Smooth muscle cell (in vitro differentiated cells): ENCODE results near the gene ZFAND3. TPM values are rescaled to one million over a fixed set of nuclear protein-coding genes. Genes with fewer than 3 reads are reported as not detected.

Experiments used
- DNase-seq: peaks from one replicate; lab custom pipeline; 2025; ENCODE audit not compliant: unreplicated experiment; lab: John Stamatoyannopoulos, UW
- H2AFZ ChIP-seq: fragments of 200-600 bp; sonication (generic); 2 replicates; pipeline ENCODE4 v1.6.0; 2016; ENCODE audit warnings: antibody characterized with exemption, low read depth, mild to moderate bottlenecking
- H3F3A ChIP-seq: fragments of 200-600 bp; sonication (generic); 2 replicates; pipeline ENCODE4 v1.6.0; 2017; ENCODE audit warnings: antibody characterized with exemption, low read depth
- H3K27ac ChIP-seq: fragments of 200-600 bp; sonication (generic); 2 replicates; pipeline ENCODE4 v1.5.1; 2016; ENCODE audit warnings: low read depth, mild to moderate bottlenecking
- H3K27me3 ChIP-seq: fragments of 200-600 bp; sonication (generic); 2 replicates; pipeline ENCODE4 v1.6.1; 2016; ENCODE audit warnings: low read depth, mild to moderate bottlenecking
- H3K36me3 ChIP-seq: fragments of 200-600 bp; sonication (generic); 2 replicates; pipeline ENCODE4 v1.5.1; 2016; ENCODE audit warnings: low read depth
- H3K4me1 ChIP-seq: fragments of 200-600 bp; sonication (generic); 2 replicates; pipeline ENCODE4 v1.5.1; 2016; ENCODE audit warnings: low read depth
- H3K4me2 ChIP-seq: fragments of 200-600 bp; sonication (generic); 2 replicates; pipeline ENCODE4 v1.6.0; 2016; ENCODE audit warnings: mild to moderate bottlenecking
- H3K4me3 ChIP-seq: fragments of 200-600 bp; sonication (generic); 2 replicates; pipeline ENCODE4 v1.5.1; 2016; ENCODE audit warnings: mild to moderate bottlenecking
- H3K79me2 ChIP-seq: fragments of 200-600 bp; sonication (generic); 2 replicates; pipeline ENCODE4 v1.6.0; 2016; ENCODE audit warnings: low read depth, mild to moderate bottlenecking
- H3K9ac ChIP-seq: fragments of 200-600 bp; sonication (generic); 2 replicates; pipeline ENCODE4 v1.6.0; 2016; ENCODE audit warnings: low read depth
- H3K9me3 ChIP-seq: fragments of 200-600 bp; sonication (generic); replicated peaks from 2 replicates; pipeline ENCODE4 v1.5.1; 2016; ENCODE audit warnings: low read depth
- H4K20me1 ChIP-seq: fragments of 200-600 bp; sonication (generic); 2 replicates; pipeline ENCODE4 v1.6.0; 2016; ENCODE audit warnings: low read depth
- CTCF ChIP-seq: fragments of 200-600 bp; sonication (generic); IDR thresholded peaks from 2 replicates; pipeline ENCODE4 v1.5.1; 2017; ENCODE audit warnings: borderline replicate concordance, mild to moderate bottlenecking, antibody characterized with exemption; ENCODE audit not compliant: insufficient read depth, poor library complexity, severe bottlenecking
- WGBS: methylation state at CpG from one replicate; pipeline ENCODE4 v1.1.7; 2016; ENCODE audit warnings: low lambda C conversion rate; 5-methylcytosine and 5-hydroxymethylcytosine counted together
- polyA plus RNA-seq: library from polyadenylated mRNA; unstranded; fragments of >200 nt; fragmentation: Nextera tagmentation; extraction: Ambion mirVana; gene quantifications from 2 replicates; pipeline ENCODE4 v1.2.1, GENCODE V29; 2016
- total RNA-seq: library from RNA; depleted of rRNA; stranded (reverse); fragments of >200 nt; gene quantifications from 2 replicates; pipeline ENCODE4 v1.2.3, GENCODE V29; 2014

The ZFAND3 gene
- total and polyA plus RNA-seq, 2 experiments from 2014 or later, result 27.6 to 40.5 TPM

DNA sequence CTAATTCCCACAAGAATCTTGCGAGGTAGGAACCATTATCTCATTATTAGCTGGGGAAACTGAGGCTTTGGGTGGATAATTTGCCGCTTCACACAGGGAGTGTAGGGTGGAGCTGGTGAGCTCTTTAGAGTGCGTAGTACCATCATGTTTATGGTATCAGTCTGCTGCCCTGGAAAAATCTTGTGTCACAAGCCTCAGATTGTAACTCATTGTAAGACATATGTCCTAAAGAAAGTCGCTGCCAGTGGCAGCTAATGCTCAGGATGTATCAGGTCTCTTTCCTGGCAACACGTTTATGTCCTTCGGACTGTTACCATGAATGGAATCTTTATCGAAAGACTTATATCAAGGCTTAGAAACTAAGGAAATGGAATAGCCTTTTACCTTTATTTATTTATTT, 1.9 kb downstream of the ZFAND3 start:
- H3K9ac ChIP-seq, result peak overlapping the region; percentile 98
- peaks cover 62% of the 10 kb centered on the region for H4K20me1 ChIP-seq
- WGBS, result 86% methylated on average over 7 of the region's 7 CpGs

DNA sequence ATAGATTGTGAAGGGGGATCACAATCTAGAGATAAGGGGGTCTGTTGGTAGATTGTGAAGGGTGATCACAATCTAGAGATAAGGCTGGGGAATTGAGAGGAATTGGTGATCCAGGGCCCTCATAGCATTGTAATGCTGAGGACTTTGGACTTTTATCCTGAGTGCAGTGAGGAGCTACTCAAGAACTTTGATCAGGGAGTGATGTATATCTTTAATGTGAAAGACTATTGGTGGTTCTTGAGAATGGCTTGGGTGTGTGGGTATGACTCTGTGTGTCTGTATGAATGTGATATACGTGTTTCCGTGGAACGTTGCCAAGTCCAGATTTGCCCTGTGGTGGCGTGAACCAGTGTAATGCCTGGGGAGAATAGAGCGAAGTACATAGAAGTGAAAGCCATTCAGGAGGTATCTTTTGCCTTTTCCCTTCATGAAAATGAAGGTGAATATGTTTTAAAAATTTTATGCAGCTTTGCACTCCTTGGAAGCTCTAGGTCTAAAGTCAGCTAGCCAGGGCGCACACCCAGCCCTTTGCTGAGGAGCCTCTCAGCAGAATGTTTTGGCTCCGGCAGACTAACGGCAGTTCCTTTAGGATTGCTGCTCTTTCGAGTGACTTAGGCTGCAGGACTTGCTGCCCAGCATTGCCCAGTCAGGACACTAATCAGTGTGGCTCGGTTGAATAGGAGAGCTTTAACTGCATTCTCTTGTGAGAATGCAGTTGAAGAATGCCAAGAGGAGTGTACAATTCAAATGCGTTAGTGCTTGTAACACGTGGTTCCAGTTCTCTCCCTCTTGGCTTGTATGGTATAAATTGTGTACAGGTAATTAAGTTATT, 3.5 kb downstream of the ZFAND3 start:
- Histone ChIP-seq H3K27ac (peak overlapping the region; percentile 24), H3K79me2 (peaks cover 82% of the 10 kb centered on the region), H3K9ac (no peak overlapping the region), H3K27me3 (no peaks in the 10 kb centered on the region), H3K4me2 (peak overlapping the region; percentile 90), H3K4me3 (peak overlapping the region; percentile 20), H3K9me3 (no peaks in the 10 kb centered on the region), H3K4me1 (peaks cover 45% of the 10 kb centered on the region), H3F3A (no peaks in the 10 kb centered on the region), H2AFZ (no peak overlapping the region), H3K36me3 (no peaks in the 10 kb centered on the region), H4K20me1 (peaks cover 78% of the 10 kb centered on the region)
- DNase-seq, result no peak
- 43% methylated on average over 12 of the region's 12 CpGs for WGBS
- no peak for TF ChIP-seq CTCF

More for the DNA sequence above, 1.9 kb downstream of the ZFAND3 start:
- Histone ChIP-seq H3K9me3 (no peaks in the 10 kb centered on the region), H2AFZ (no peak overlapping the region), H3K4me3 (peak overlapping the region; percentile 95), H3K27ac (peak overlapping the region; percentile 98), H3F3A (no peaks in the 10 kb centered on the region), H3K79me2 (peaks cover 66% of the 10 kb centered on the region), H3K4me1 (peaks cover 47% of the 10 kb centered on the region), H3K27me3 (no peaks in the 10 kb centered on the region), H3K4me2 (peak overlapping the region; percentile 90), H3K36me3 (no peaks in the 10 kb centered on the region)
- no peak for DNase-seq
- no peak for TF ChIP-seq CTCF

DNA sequence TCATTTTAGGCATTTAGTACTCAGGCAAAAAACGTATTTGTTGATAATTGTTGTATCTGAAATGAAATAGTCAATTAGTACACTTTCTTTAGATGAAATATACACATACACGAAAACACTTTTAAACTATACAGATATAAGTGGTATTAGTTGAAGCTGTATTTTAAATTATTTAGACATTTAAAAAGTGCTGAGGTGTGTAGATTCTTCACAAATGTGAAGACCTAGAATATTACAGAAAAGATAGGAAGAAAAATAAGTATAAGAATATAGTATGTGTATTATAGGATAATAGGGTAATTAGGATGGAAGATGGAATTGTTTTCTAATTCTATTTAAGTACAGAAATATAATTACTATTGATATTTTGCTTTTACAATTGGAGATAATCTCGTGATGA, 4.6 kb downstream of the ZFAND3 start:
- no peaks in the 10 kb centered on the region for H3K9me3 ChIP-seq
- H3K27ac ChIP-seq, result no peak overlapping the region
- H3K79me2 ChIP-seq, result peaks cover 93% of the 10 kb centered on the region
- H4K20me1 ChIP-seq, result peaks cover 89% of the 10 kb centered on the region
- no peak for TF ChIP-seq CTCF
- no peak overlapping the region for H3K4me2 ChIP-seq
- WGBS, result 95% methylated on average over 3 of the region's 3 CpGs
- no peak overlapping the region for H3K9ac ChIP-seq
- H2AFZ ChIP-seq, result no peak overlapping the region
- no peaks in the 10 kb centered on the region for H3F3A ChIP-seq
- no peaks in the 10 kb centered on the region for H3K36me3 ChIP-seq
- H3K27me3 ChIP-seq, result no peaks in the 10 kb centered on the region
- no peak for DNase-seq
- H3K4me3 ChIP-seq, result no peak overlapping the region
- peaks cover 41% of the 10 kb centered on the region for H3K4me1 ChIP-seq
